ENCODE measurements around the gene HS1BP3.

- TF ChIP-seq, protein P1, sequence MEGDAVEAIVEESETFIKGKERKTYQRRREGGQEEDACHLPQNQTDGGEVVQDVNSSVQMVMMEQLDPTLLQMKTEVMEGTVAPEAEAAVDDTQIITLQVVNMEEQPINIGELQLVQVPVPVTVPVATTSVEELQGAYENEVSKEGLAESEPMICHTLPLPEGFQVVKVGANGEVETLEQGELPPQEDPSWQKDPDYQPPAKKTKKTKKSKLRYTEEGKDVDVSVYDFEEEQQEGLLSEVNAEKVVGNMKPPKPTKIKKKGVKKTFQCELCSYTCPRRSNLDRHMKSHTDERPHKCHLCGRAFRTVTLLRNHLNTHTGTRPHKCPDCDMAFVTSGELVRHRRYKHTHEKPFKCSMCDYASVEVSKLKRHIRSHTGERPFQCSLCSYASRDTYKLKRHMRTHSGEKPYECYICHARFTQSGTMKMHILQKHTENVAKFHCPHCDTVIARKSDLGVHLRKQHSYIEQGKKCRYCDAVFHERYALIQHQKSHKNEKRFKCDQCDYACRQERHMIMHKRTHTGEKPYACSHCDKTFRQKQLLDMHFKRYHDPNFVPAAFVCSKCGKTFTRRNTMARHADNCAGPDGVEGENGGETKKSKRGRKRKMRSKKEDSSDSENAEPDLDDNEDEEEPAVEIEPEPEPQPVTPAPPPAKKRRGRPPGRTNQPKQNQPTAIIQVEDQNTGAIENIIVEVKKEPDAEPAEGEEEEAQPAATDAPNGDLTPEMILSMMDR (IDR thresholded peaks at IDR 0.05): no peak
- TF ChIP-seq POLR2A (IDR thresholded peaks at IDR 0.05): no peak
These were observed 24.0 kb downstream of the HS1BP3 start for GRCh38 chr2:20626698-20627513.

All from lower leg skin (tissue), 3 donors.